GM19324 (cell line): Measurements from ENCODE around the gene KCNJ12.
"Not testable (repeated sequence)": the region's sequence is repeated elsewhere in the genome, so short reads cannot be mapped to it uniquely, and the experiment has no call there.

ENCODE experiments used
- ATAC-seq: cut with Tn5 transposase; IDR thresholded peaks from one replicate; pipeline ENCODE4 v1.9.1; 2021; ENCODE audit warnings: mild to moderate bottlenecking, moderate library complexity; ENCODE audit not compliant: unreplicated experiment, low FRiP score

KCNJ12 gene

GRCh38 chr17:21381076-21381706, 5.0 kb downstream of the KCNJ12 start:
- no peak for ATAC-seq

GRCh38 chr17:21382560-21383495, 6.7 kb downstream of the KCNJ12 start:
- no peak for ATAC-seq

GRCh38 chr17:21385281-21385845, 9.2 kb downstream of the KCNJ12 start:
- no peak for ATAC-seq

GRCh38 chr17:21387616-21388015, 11.5 kb downstream of the KCNJ12 start:
- no peak for ATAC-seq

- no peak for ATAC-seq
These were observed 11.9 kb downstream of the KCNJ12 start for GRCh38 chr17:21388066-21388465.

- no peak for ATAC-seq
These were observed 12.8 kb downstream of the KCNJ12 start for GRCh38 chr17:21388944-21389343.

GRCh38 chr17:21389394-21389793, 13.2 kb downstream of the KCNJ12 start:
- ATAC-seq, result no peak

- no peak for ATAC-seq
These were observed 14.1 kb downstream of the KCNJ12 start for GRCh38 chr17:21390294-21390693.

- ATAC-seq, result no peak
These were observed 16.1 kb downstream of the KCNJ12 start for GRCh38 chr17:21392266-21392665.

- ATAC-seq, result no peak
These were observed 18.1 kb downstream of the KCNJ12 start for GRCh38 chr17:21394265-21394664.

- no peak for ATAC-seq
These were observed 19.6 kb downstream of the KCNJ12 start for GRCh38 chr17:21395764-21396163.

GRCh38 chr17:21396237-21396636, 20.1 kb downstream of the KCNJ12 start:
- ATAC-seq, result no peak

GRCh38 chr17:21397341-21398190, 21.4 kb downstream of the KCNJ12 start:
- no peak for ATAC-seq

- no peak for ATAC-seq
These were observed 23.5 kb downstream of the KCNJ12 start for GRCh38 chr17:21399474-21400186.

- ATAC-seq, result not testable (repeated sequence)
These were observed 24.0 kb downstream of the KCNJ12 start for GRCh38 chr17:21400187-21400569.

- no peak for ATAC-seq
These were observed 24.8 kb downstream of the KCNJ12 start for GRCh38 chr17:21400816-21401593.

GRCh38 chr17:21402166-21402571, 26.0 kb downstream of the KCNJ12 start:
- not testable (repeated sequence) for ATAC-seq

GRCh38 chr17:21402926-21403325, 26.8 kb downstream of the KCNJ12 start:
- not testable (repeated sequence) for ATAC-seq

GRCh38 chr17:21404106-21404505, 27.9 kb downstream of the KCNJ12 start:
- not testable (repeated sequence) for ATAC-seq
